Neural cell (in vitro differentiated cells): Measurements from ENCODE around the gene SLC37A1.

Experiments used
- EP300 ChIP-seq: fragments of 450-650 bp; conservative IDR thresholded peaks from 2 replicates; pipeline ENCODE4 v1.6.1; 2014; ENCODE audit warnings: antibody characterized with exemption, mild to moderate bottlenecking, moderate library complexity; ENCODE audit not compliant: poor library complexity, severe bottlenecking
- EZH2 ChIP-seq: fragments of 200-600, 300-800 bp; shearing (Covaris generic), sonication (generic); IDR thresholded peaks from 2 replicates; pipeline ENCODE4 v1.6.1; 2014; ENCODE audit warnings: antibody characterized with exemption, low read length, borderline replicate concordance, mild to moderate bottlenecking; ENCODE audit not compliant: insufficient read depth, poor library complexity, severe bottlenecking
- POLR2AphosphoS5 ChIP-seq: IDR thresholded peaks from 2 replicates; pipeline ENCODE4 v1.6.1; 2012
- RAD21 ChIP-seq: fragments of 450-650 bp; conservative IDR thresholded peaks from 2 replicates; pipeline ENCODE4 v1.6.1; 2014; ENCODE audit warnings: antibody characterized with exemption, mild to moderate bottlenecking, moderate library complexity
- SMC3 ChIP-seq: fragments of 450-650 bp; conservative IDR thresholded peaks from 2 replicates; pipeline ENCODE4 v1.6.1; 2014; ENCODE audit warnings: antibody characterized with exemption, mild to moderate bottlenecking, moderate library complexity; ENCODE audit not compliant: poor library complexity
- TAF1 ChIP-seq: IDR thresholded peaks from 2 replicates; pipeline ENCODE4 v1.6.1; 2012; ENCODE audit warnings: low read depth
- TF ChIP-seq, protein P1 (sequence below): fragments of 450-650 bp; IDR thresholded peaks from 2 replicates; pipeline ENCODE4 v1.5.1; 2014; ENCODE audit warnings: antibody characterized with exemption, mild to moderate bottlenecking, moderate library complexity; ENCODE audit not compliant: poor library complexity, severe bottlenecking
- TF ChIP-seq, protein P2 (sequence below): IDR thresholded peaks from 2 replicates; pipeline ENCODE4 v1.6.1; 2012; ENCODE audit warnings: borderline replicate concordance

DNA sequence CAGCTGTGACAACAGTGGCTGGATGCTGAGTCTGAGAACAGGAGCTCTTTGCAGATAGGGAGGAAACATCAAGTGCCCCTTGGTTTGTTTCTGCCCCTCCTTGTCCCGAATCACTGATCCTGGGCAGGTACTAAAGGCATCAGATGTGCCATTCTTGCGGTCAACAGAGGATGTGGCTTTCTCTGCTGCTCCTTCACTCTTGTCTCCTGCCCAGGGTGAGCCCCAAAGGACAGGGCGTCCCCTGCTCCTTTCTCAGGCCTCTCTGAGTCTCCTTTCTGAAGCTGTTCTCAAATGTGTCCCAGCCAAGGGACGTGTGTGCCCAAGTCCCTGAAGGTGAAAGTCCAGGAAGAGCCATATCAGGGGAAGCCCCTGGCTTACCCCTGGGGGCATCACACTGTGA, 31.7 kb downstream of the SLC37A1 start:
- TF ChIP-seq POLR2AphosphoS5, result no peak
- no peak for TF ChIP-seq SMC3
- TF ChIP-seq, protein P1, sequence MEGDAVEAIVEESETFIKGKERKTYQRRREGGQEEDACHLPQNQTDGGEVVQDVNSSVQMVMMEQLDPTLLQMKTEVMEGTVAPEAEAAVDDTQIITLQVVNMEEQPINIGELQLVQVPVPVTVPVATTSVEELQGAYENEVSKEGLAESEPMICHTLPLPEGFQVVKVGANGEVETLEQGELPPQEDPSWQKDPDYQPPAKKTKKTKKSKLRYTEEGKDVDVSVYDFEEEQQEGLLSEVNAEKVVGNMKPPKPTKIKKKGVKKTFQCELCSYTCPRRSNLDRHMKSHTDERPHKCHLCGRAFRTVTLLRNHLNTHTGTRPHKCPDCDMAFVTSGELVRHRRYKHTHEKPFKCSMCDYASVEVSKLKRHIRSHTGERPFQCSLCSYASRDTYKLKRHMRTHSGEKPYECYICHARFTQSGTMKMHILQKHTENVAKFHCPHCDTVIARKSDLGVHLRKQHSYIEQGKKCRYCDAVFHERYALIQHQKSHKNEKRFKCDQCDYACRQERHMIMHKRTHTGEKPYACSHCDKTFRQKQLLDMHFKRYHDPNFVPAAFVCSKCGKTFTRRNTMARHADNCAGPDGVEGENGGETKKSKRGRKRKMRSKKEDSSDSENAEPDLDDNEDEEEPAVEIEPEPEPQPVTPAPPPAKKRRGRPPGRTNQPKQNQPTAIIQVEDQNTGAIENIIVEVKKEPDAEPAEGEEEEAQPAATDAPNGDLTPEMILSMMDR, result no peak
- TF ChIP-seq, protein P2, sequence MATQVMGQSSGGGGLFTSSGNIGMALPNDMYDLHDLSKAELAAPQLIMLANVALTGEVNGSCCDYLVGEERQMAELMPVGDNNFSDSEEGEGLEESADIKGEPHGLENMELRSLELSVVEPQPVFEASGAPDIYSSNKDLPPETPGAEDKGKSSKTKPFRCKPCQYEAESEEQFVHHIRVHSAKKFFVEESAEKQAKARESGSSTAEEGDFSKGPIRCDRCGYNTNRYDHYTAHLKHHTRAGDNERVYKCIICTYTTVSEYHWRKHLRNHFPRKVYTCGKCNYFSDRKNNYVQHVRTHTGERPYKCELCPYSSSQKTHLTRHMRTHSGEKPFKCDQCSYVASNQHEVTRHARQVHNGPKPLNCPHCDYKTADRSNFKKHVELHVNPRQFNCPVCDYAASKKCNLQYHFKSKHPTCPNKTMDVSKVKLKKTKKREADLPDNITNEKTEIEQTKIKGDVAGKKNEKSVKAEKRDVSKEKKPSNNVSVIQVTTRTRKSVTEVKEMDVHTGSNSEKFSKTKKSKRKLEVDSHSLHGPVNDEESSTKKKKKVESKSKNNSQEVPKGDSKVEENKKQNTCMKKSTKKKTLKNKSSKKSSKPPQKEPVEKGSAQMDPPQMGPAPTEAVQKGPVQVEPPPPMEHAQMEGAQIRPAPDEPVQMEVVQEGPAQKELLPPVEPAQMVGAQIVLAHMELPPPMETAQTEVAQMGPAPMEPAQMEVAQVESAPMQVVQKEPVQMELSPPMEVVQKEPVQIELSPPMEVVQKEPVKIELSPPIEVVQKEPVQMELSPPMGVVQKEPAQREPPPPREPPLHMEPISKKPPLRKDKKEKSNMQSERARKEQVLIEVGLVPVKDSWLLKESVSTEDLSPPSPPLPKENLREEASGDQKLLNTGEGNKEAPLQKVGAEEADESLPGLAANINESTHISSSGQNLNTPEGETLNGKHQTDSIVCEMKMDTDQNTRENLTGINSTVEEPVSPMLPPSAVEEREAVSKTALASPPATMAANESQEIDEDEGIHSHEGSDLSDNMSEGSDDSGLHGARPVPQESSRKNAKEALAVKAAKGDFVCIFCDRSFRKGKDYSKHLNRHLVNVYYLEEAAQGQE, result no peak
- no peak for TF ChIP-seq EZH2
- TF ChIP-seq EP300, result no peak
- no peak for TF ChIP-seq RAD21
- TF ChIP-seq TAF1, result no peak
